ENCODE data around the gene REV1.
A peak's percentile ranks its signal among the peaks of the same experiment; 100 is the strongest.
"Not testable (repeated sequence)": the region's sequence is repeated elsewhere in the genome, so short reads cannot be mapped to it uniquely, and the experiment has no call there.

Gene REV1

GRCh38 chr2:99403524-99403923 is 86.3 kb downstream of the REV1 start:
- no peak for DNase-seq (ENCODE audit: low read depth in 2 of 2)

- no peak for DNase-seq (ENCODE audit: low read depth in 2 of 2)
Measured at GRCh38 chr2:99403084-99403483, 86.7 kb downstream of the REV1 start.

- no peak for DNase-seq (ENCODE audit: low read depth in 2 of 2)
Measured at GRCh38 chr2:99401841-99402240, 88.0 kb downstream of the REV1 start.

- DNase-seq (ENCODE audit: low read depth in 2 of 2): no peak
Measured at GRCh38 chr2:99399795-99400194, 90.0 kb downstream of the REV1 start.

- no peak for DNase-seq (ENCODE audit: low read depth in 2 of 2)
Measured at GRCh38 chr2:99399063-99399462, 90.8 kb downstream of the REV1 start.

GRCh38 chr2:99398303-99398702 is 91.5 kb downstream of the REV1 start:
- no peak for DNase-seq (ENCODE audit: low read depth in 2 of 2)

- DNase-seq (ENCODE audit: low read depth in 2 of 2): no peak
Measured at GRCh38 chr2:99397266-99397920, 92.4 kb downstream of the REV1 start.

- no peak for DNase-seq (ENCODE audit: low read depth in 2 of 2)
Measured at GRCh38 chr2:99395589-99396130, 94.2 kb downstream of the REV1 start.

- no peak for DNase-seq (ENCODE audit: low read depth in 2 of 2)
Measured at GRCh38 chr2:99389946-99390345, 99.9 kb downstream of the REV1 start.

GRCh38 chr2:99389371-99389770 is 100.4 kb downstream of the REV1 start:
- DNase-seq (ENCODE audit: low read depth in 2 of 2): no peak

GRCh38 chr2:99388892-99389291 is 100.9 kb downstream of the REV1 start:
- DNase-seq (ENCODE audit: low read depth in 2 of 2): no peak

- DNase-seq (ENCODE audit: low read depth in 2 of 2): no peak
Measured at GRCh38 chr2:99386011-99386410, 103.8 kb downstream of the REV1 start.

- DNase-seq (ENCODE audit: low read depth in 2 of 2): no peak
Measured at GRCh38 chr2:99382143-99382542, 107.7 kb downstream of the REV1 start.

- DNase-seq (ENCODE audit: low read depth in 2 of 2): no peak
Measured at GRCh38 chr2:99380376-99381010, 109.3 kb downstream of the REV1 start.

GRCh38 chr2:99377879-99378278 is 111.9 kb downstream of the REV1 start:
- no peak for DNase-seq (ENCODE audit: low read depth in 2 of 2)

GRCh38 chr2:99376254-99376864 is 113.5 kb downstream of the REV1 start:
- DNase-seq (ENCODE audit: low read depth in 2 of 2): no peak

GRCh38 chr2:99374747-99375146 is 115.1 kb downstream of the REV1 start:
- no peak for DNase-seq (ENCODE audit: low read depth in 2 of 2)

- no peak for DNase-seq (ENCODE audit: low read depth in 2 of 2)
Measured at GRCh38 chr2:99373144-99373543, 116.7 kb downstream of the REV1 start.

- not testable (repeated sequence) for DNase-seq (ENCODE audit: low read depth in 2 of 2)
Measured at GRCh38 chr2:99368854-99369253, 121.0 kb downstream of the REV1 start.

GRCh38 chr2:99365661-99366060 is 124.2 kb downstream of the REV1 start:
- peak in 1 of 2 donors; percentile 2 for DNase-seq (ENCODE audit: low read depth in 2 of 2)

- DNase-seq (ENCODE audit: low read depth in 2 of 2): no peak
Measured at GRCh38 chr2:99356853-99357252, 133.0 kb downstream of the REV1 start.

- not testable (repeated sequence) for DNase-seq (ENCODE audit: low read depth in 2 of 2)
Measured at GRCh38 chr2:99354825-99355224, 135.0 kb downstream of the REV1 start.

- DNase-seq (ENCODE audit: low read depth in 2 of 2): no peak
Measured at GRCh38 chr2:99354070-99354469, 135.7 kb downstream of the REV1 start.
